Cortex of kidney (tissue), 1 donor: ENCODE measurements around the gene FBXW4.

Experiments
- DNase-seq: peaks from one replicate; lab custom pipeline; 2025; lab: John Stamatoyannopoulos, UW

FBXW4 gene

GRCh38 chr10:101566333-101567164, 128.4 kb downstream of the FBXW4 start:
- no peak for DNase-seq

- DNase-seq = no peak
Measured at GRCh38 chr10:101565936-101566332, 129.0 kb downstream of the FBXW4 start.

DNA sequence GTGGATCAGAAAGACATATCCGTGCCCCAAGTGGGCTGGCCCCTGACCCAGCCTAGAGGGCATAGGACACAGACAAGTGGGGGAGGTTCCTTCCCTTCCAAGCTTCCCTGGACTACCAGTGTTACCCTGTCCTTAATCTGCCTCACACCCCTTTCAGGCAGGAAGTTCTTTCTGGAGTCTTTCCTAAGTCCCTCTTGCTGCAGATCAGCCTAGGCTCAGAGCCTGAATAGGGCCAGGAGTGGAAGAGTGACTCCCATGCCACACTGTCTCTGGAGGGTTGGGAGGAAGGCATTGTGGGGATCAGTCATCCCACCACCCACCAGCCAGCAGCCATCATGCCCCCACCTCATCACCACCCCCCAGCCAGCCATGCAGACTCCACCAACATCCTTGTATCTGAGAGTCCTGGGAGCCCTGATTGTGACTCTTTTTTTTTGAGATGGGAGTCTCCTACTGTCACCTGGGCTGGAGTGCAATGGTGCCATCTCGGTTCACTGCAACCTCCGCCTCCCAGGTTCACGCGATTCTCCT, 129.5 kb downstream of the FBXW4 start:
- no peak for DNase-seq

- no peak for DNase-seq
Measured at GRCh38 chr10:101564490-101564991, 130.4 kb downstream of the FBXW4 start.

DNA sequence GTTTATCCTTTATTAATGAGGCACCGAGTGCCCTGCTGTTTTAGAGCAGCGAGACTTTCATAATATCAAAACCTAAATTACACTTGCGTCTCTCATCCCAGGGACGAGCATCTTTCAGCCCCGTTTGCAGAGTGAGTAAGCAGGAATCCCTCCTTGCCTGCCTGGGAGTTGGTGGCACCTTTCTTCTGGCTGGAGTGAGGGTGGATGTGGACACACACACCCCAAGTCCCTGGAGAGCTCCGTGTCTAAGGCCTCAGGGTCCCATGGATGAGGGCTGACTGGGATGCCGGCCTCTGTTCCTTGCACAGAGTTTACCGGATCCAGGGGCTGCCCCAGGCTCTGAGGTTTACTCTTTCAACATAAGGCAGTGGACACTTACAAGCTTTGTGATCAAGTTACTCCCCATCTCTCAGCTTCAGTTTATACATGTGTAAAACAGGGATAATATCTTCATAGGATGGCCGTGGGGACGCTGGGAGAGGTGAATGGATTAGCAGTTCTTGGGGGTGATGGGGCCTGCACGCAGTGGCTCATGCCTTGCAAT, 131.4 kb downstream of the FBXW4 start:
- no peak for DNase-seq

DNA sequence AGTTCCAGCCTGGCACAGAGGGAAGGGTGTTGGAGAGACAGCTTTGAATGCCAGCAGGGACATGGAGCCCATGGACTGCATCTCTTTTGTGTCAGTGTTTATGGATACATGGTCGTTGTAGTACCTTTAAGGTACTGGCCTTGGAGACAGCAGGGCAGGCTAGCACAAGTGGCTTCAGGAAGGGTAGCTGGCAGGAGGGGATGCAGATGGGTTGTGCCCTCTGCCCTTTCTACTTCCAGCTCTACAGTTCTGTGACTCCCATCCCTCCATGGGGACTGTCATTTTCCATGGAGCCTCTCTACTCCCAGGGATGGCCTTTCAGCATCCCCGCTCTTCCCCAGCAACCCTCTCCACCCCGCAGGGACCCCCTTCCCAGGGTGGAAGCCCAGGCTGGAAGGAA, 132.0 kb downstream of the FBXW4 start:
- DNase-seq = no peak

DNA sequence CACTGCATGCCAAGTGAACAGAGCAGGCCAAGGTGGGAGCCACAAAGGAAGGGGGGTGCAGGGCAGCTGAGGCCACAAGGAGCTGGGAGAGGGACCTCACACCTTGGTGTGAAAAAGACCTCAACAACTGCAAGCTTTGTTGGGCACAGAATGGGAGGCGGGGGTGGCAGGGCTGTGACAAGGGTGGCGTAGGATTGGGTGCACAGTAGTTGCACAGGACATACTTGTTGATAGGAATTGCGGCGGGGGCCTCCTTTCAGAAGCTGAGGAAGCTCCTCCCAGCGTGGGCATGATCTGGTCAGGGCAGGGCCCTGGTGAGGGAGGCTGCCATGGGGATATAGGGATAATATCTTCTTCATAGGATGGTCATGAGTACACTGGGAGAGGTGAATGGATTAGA, 132.7 kb downstream of the FBXW4 start:
- no peak for DNase-seq

DNA sequence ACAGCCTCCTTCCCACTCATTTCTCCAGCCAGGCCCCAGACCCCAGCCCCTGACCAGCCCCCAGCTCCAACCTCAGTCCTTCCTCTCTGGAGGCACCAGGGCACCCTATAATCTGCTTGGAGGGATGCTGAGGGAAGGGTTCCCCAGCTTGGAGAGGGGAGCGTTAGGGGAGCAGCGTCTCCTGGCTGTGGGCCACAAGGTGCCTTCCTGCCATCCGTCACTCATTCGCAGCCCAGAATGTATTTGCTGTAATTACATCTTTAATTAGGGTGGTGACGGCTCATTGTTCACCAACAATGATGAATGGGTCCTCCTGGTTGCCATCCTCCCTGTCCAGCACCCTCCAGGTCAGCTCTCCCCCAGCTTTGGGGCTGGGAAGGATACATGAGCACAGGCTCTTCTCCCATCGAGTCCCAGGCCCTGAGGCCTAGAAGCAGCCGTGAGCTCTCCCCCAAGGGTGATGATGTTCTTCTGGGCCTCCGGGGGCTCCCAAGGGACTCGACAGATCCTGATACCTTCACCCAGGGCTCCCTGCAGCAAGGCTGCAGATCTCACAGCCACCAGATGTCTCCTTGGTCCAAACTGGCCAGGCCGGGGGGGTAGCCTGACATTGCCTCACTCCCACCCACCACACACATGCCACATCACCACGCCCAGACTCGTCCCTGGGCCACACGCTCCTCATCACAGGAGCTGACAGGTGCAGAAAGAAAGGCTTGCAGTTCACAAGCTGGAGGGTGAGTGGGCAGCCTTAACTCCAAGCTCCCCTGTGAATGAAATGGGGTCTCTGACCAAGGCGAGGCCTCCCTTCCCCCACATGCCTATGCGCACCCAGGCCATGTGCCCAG, 133.7 kb downstream of the FBXW4 start:
- DNase-seq = no peak
